Measurements from ENCODE around the gene LTB4R.

Gene LTB4R, protein sequence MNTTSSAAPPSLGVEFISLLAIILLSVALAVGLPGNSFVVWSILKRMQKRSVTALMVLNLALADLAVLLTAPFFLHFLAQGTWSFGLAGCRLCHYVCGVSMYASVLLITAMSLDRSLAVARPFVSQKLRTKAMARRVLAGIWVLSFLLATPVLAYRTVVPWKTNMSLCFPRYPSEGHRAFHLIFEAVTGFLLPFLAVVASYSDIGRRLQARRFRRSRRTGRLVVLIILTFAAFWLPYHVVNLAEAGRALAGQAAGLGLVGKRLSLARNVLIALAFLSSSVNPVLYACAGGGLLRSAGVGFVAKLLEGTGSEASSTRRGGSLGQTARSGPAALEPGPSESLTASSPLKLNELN

GRCh38 chr14:24310646-24311604 is at the start of gene LTB4R:
Gene LTB4R, plus strand, starts transcription at chr14:24311502. Its CDS starts 4,150 bp downstream, at chr14:24315652.
- peak; percentile 37 to 57 for DNase-seq (ENCODE audit: low read depth in 1 of 2, low spot score in 1 of 2)

DNA sequence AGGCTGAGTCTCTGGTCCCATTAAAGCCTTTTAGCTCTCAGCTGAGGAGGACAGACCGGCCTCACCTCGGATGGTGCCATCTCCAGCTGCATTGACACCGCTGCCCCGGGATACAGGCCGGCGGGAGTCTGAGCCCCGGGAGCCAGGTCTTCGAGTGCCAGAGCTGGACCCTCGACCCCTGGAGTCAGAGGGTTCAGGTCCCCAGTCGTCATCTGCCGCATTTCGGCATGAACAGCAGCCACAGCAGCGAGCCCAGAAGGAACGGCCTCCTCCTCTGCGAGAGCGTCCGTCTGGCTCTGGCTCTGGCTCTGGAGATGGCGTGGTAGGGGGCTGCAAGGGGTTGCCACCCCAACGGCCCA is 49.4 kb upstream of the LTB4R start:
- DNase-seq (ENCODE audit: low read depth in 1 of 2, low spot score in 1 of 2), result no peak

- DNase-seq (ENCODE audit: low read depth in 1 of 2, low spot score in 1 of 2), result no peak
These were observed 48.2 kb upstream of the LTB4R start, which contains the start of gene TGM1 for GRCh38 chr14:24262821-24263733. Gene TGM1, minus strand, starts transcription at chr14:24263177. Its CDS starts 825 bp downstream, at chr14:24262352.

GRCh38 chr14:24263848-24264247 is 47.5 kb upstream of the LTB4R start:
- no peak for DNase-seq (ENCODE audit: low read depth in 1 of 2, low spot score in 1 of 2)

GRCh38 chr14:24264298-24264697 is 47.0 kb upstream of the LTB4R start:
- DNase-seq (ENCODE audit: low read depth in 1 of 2, low spot score in 1 of 2), result no peak

DNA sequence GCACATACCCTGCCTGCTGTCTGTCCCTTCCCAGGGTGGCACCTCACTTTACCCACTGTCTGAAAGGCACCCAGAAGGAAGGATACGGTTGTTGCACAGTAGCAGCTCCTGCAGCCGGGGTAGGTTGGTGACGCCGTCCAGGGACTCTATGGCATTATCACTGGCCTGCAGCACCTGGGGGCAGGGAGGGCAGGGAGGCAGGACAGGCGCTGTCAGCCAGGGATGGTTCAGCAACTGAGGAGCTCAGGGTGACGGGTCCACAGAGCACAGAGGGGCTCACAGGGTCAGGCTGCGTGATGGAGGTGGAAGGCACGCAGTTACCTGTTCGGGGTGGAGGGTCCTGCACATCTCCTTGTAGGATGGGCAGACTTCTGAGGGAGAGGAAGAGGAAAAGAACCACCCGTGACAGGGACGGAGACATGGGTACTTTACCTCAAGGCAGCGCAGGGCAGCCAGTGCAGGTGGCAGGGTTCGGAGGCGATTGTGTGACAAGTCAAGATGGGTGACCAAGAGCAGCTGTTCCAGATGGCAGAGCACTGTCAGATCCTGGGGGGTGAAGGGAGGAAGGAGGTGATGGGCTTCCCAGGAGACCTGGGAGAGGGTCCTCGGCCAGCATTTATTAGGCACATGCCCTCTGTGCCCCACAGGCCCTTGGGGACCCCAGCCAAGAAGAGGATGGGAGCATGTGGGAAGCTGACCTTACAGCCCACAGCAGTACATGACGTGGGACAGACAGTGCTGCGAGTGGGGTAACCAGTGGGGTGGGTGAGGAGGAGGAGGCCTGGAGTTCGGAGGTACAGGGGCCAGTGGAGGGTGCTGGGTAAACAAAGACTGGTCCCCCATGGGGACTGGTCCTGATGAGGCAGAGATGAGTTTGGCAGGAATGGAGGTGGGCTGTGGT is 44.7 kb upstream of the LTB4R start:
- no peak for DNase-seq (ENCODE audit: low read depth in 1 of 2, low spot score in 1 of 2)

DNA sequence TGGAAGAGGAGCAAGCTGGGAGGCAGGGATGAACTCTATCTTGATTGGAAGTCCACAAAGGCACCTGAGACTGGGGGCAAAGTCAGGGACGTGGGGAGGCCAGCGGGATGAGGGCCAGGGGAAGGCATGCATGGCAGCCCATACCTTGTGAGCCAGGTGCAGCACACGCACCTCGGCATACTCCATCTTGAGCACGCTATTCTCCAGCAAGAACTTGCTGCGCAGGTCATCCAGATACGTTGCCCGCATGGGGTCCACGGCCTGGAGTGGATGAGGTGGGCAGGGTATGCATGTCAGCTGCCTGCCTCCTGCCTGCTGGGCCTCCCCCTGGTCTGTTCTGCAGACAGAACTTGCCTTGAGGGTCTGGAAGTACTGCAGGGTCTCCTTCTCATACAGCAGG is 43.8 kb upstream of the LTB4R start:
- no peak for DNase-seq (ENCODE audit: low read depth in 1 of 2, low spot score in 1 of 2)

GRCh38 chr14:24268225-24268624 is 43.1 kb upstream of the LTB4R start:
- no peak for DNase-seq (ENCODE audit: low read depth in 1 of 2, low spot score in 1 of 2)

DNA sequence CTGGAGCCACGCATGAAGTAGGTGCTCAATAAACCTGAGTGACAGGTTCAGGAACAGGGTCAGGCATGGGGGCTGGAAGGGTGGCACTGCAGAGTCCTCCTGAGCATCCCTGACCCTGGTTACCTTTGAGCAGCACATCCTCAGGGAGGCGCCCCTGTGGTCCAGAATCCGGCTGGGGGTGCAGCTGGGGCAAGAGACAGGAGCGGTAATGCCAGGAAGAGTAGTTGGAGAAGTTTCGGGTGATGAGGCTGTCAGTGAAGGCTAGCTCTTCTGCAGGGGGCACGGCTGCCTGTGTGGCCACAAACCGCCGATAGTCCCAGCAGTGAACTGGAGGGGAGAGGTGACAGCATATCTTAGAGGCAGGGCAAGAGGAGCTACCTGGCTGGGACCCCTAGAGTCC is 41.9 kb upstream of the LTB4R start:
- no peak for DNase-seq (ENCODE audit: low read depth in 1 of 2, low spot score in 1 of 2)

DNA sequence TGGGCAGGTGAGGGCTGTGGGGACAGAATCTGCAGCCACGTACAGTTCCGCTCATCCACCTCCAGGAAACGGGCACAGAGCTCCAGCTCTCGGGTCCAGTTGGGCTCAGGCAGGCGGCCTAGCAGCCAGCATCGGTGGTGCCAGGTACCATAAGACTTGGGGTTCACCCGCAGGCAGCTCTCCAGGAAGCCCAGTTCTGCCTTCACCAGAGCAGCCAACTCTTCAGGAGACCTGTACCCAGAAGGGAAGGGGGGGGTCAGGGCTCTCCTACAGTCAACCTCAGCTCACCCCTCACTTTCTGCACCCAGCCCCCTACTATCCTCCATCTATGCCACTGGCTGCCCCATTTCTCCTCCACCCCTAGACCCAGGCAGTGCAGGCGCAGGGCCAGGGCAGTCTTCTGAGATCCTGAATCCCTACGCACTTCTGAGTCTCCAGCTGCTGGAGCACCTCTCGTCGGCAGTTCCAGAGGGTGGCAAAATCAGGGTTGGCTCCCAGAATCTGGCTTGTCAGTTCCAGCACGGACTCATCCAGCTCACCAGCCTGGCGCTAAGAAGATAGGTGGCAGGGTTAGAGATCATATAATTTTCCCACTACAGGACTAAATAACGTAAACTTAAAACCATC is 41.3 kb upstream of the LTB4R start:
- DNase-seq (ENCODE audit: low read depth in 1 of 2, low spot score in 1 of 2), result no peak

GRCh38 chr14:24270537-24271133 is 40.7 kb upstream of the LTB4R start:
- no peak for DNase-seq (ENCODE audit: low read depth in 1 of 2, low spot score in 1 of 2)

DNA sequence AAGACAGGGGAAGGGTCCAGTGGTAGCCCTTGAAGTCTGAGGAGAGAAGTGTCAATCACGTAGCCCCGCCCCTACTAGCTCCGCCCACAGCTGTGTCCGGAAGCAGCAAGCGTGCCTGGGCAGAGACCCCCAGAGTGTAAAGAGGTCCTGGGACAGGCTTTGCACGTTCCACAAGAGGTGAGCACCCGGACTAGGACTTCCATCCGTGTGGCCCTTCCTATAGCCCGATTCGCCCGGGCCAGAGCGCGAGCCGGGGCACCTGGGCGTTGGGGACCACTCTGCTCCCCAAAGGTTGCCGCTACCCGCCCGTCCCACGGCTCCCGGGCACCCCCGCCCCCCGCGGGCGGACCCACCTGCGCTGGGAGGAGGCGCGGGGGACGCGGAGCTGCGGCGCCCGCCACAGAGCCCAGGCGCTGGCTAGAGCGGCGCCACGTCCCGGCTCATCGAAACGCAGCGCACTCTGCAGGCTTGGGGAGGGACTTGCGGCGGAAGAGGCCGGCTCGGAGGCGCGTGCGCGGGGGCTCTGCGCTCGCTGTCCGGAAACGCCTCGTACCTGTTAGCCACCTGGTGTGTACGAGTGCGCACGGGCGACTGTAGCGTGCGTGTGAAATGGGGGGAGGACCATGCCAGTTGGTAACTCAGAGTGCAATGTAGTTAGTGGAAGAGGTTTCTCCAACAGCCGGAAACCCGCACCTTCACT is 40.0 kb upstream of the LTB4R start, which contains the start of gene RABGGTA:
Gene RABGGTA, minus strand, starts transcription at position 464 of the 700 bp plus-strand sequence. CDS start 482 bp downstream, outside the sequence.
- DNase-seq (ENCODE audit: low read depth in 1 of 2, low spot score in 1 of 2), result peak; percentile 80 to 88

GRCh38 chr14:24271834-24272263 is 39.5 kb upstream of the LTB4R start:
- DNase-seq (ENCODE audit: low read depth in 1 of 2, low spot score in 1 of 2), result no peak

- no peak for DNase-seq (ENCODE audit: low read depth in 1 of 2, low spot score in 1 of 2)
These were observed 38.8 kb upstream of the LTB4R start for GRCh38 chr14:24272467-24272866.

DNA sequence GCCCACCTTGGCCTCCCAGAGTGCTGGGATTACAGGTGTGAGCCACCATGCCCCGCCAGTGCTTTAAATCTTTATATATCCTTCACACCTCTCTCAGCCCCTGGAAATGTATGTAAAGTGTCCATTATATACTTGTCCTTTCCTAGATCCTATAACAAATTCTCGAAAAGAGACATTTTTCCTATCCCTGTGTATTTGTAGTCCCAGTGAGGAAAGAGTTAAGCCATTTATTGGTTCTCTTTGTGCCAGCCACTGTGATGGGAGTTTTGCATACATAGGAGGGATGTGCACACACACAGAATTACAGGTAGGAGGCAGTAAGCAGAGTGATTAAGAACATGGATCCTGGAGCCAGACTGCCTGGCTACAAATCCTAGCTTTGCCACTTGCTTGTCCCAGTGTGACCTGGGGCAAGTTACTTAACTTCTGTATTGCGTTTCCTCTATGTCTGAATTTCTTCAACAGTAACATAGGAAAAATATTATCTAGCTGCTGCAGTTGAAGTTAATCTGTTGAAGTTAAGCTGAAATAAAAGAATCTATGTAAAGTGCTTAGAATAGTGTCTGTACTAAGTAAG is 37.8 kb upstream of the LTB4R start:
- no peak for DNase-seq (ENCODE audit: low read depth in 1 of 2, low spot score in 1 of 2)

DNA sequence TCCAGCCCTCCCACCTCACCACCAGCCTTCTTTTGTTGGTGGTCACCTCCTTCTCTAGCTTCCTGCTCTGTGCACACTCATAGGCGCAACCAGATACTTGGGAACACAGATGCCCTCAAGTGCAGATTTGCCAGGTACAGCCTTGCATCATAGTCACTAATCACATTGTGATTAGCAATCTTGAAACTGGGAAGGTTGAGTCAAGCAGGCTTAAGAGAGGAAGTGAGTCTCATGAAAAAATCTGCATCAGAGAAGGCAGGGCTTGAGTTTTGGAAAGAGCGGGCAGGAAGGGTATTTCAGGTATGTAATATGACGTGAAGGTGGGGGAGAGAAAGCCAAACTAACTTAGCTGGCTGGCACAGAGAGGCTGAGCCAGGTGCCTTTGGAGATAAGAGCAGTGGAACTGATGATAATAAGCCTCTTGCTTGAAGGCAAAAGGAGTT is 37.2 kb upstream of the LTB4R start:
- DNase-seq (ENCODE audit: low read depth in 1 of 2, low spot score in 1 of 2), result peak in 1 of 2 donors; percentile 30

DNA sequence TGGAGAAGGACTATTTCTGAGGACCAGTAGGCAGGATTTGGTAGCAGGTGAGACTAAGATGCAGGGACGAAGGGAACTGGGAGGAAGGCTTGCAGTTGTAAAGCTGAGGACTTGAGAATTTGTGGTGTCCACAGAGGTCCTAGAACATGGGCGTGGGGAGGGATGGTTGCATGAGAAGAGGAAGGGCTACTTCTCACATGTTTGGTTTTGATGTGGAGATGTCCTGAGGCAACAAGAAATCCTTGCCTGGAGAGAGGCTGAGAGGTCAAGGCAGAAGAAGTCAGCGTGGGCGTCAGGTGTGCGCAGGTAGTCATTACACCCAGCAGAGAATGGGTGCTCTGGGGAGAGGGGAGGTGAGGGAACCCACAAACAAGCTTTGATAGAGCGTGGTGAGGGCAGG is 34.2 kb upstream of the LTB4R start:
- no peak for DNase-seq (ENCODE audit: low read depth in 1 of 2, low spot score in 1 of 2)

Data from activated T-helper 1 cell treated with anti-CD3 and anti-CD28 coated beads, Interleukin-2, amount 50 U/mL, for 16 hours (primary cell).